Parathyroid adenoma (tissue), 2 donors: ENCODE results near the gene CYB5D1.
A peak's percentile ranks its signal among the peaks of the same experiment; 100 is the strongest.

Experiments used
- H2AFZ ChIP-seq: fragments of 300-600 bp; sonication (generic); one replicate; pipeline ENCODE4 v1.7.0; 2017; ENCODE audit warnings: antibody characterized with exemption, mild to moderate bottlenecking
- H3K27ac ChIP-seq: fragments of 300-600 bp; sonication (generic); one replicate; pipeline ENCODE4 v1.7.0; 2017
- H3K27me3 ChIP-seq: fragments of 300-600 bp; sonication (generic); one replicate; pipeline ENCODE4 v1.7.0; 2017; ENCODE audit warnings: low read length; ENCODE audit not compliant: control insufficient read depth, insufficient read depth
- H3K36me3 ChIP-seq: fragments of 300-600 bp; sonication (generic); one replicate; pipeline ENCODE4 v1.7.0; 2017; ENCODE audit warnings: low read length; ENCODE audit not compliant: control insufficient read depth, insufficient read depth
- H3K4me1 ChIP-seq: fragments of 300-600 bp; sonication (generic); one replicate; pipeline ENCODE4 v1.7.0; 2017; ENCODE audit warnings: control low read depth
- H3K4me2 ChIP-seq: fragments of 300-600 bp; sonication (generic); one replicate; pipeline ENCODE4 v1.7.0; 2017; ENCODE audit warnings: low read length
- H3K4me3 ChIP-seq: fragments of 300-600 bp; sonication (generic); one replicate; pipeline ENCODE4 v1.7.0; 2017; ENCODE audit warnings: low read depth, low read length
- H3K79me2 ChIP-seq: fragments of 300-600 bp; sonication (generic); one replicate; pipeline ENCODE4 v1.7.0; 2017; ENCODE audit warnings: control low read depth
- H3K9ac ChIP-seq: fragments of 300-600 bp; sonication (generic); one replicate; pipeline ENCODE4 v1.7.0; 2017; ENCODE audit warnings: mild to moderate bottlenecking
- H3K9me3 ChIP-seq: fragments of 300-600 bp; sonication (generic); one replicate; pipeline ENCODE4 v1.7.0; 2017; ENCODE audit warnings: low read length; ENCODE audit not compliant: control insufficient read depth
- TF ChIP-seq, protein P1 (sequence below): fragments of 300-600 bp; sonication (generic); IDR thresholded peaks from one replicate; pipeline ENCODE4 v1.7.0; 2017; ENCODE audit warnings: antibody characterized with exemption, mild to moderate bottlenecking
- donor health status: primary hyperparathyroidism.

CYB5D1 gene

DNA sequence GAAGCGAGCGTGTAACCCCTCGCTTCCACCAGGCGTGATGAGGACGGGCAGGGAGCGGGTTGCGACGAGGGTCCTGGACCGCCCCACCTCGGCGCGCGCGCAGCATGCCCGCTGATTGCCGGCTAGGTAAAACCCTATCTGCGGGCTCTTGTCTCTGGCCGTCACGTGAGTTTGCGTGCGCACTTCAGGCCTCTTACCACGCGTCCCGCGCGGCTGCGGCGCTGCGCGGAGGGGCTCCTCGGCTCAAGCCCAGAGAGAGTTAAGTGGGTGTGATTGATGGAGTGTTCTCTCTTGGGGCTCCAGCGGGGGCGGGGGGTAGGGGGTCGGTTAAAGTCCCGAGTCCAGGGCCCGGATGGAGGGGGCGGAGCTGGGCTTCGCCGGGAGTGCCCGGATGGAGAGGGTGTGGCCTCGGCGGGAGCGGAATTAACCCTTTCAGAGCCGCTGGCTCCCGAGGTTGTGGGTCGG lies 15.9 kb upstream of the CYB5D1 start:
- peak overlapping the region; percentile 93 for H3K9ac ChIP-seq
- TF ChIP-seq, protein P1, sequence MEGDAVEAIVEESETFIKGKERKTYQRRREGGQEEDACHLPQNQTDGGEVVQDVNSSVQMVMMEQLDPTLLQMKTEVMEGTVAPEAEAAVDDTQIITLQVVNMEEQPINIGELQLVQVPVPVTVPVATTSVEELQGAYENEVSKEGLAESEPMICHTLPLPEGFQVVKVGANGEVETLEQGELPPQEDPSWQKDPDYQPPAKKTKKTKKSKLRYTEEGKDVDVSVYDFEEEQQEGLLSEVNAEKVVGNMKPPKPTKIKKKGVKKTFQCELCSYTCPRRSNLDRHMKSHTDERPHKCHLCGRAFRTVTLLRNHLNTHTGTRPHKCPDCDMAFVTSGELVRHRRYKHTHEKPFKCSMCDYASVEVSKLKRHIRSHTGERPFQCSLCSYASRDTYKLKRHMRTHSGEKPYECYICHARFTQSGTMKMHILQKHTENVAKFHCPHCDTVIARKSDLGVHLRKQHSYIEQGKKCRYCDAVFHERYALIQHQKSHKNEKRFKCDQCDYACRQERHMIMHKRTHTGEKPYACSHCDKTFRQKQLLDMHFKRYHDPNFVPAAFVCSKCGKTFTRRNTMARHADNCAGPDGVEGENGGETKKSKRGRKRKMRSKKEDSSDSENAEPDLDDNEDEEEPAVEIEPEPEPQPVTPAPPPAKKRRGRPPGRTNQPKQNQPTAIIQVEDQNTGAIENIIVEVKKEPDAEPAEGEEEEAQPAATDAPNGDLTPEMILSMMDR, result no peak
- H3K4me1 ChIP-seq, result peaks cover 31% of the 10 kb centered on the region
- no peaks in the 10 kb centered on the region for H3K27me3 ChIP-seq
- peak overlapping the region; percentile 75 for H3K4me2 ChIP-seq
- no peaks in the 10 kb centered on the region for H3K9me3 ChIP-seq
- peaks cover 9% of the 10 kb centered on the region for H3K79me2 ChIP-seq
- H2AFZ ChIP-seq, result peak overlapping the region; percentile 93
- peak overlapping the region; percentile 98 for H3K27ac ChIP-seq
- no peaks in the 10 kb centered on the region for H3K36me3 ChIP-seq
- peak overlapping the region; percentile 88 for H3K4me3 ChIP-seq

DNA sequence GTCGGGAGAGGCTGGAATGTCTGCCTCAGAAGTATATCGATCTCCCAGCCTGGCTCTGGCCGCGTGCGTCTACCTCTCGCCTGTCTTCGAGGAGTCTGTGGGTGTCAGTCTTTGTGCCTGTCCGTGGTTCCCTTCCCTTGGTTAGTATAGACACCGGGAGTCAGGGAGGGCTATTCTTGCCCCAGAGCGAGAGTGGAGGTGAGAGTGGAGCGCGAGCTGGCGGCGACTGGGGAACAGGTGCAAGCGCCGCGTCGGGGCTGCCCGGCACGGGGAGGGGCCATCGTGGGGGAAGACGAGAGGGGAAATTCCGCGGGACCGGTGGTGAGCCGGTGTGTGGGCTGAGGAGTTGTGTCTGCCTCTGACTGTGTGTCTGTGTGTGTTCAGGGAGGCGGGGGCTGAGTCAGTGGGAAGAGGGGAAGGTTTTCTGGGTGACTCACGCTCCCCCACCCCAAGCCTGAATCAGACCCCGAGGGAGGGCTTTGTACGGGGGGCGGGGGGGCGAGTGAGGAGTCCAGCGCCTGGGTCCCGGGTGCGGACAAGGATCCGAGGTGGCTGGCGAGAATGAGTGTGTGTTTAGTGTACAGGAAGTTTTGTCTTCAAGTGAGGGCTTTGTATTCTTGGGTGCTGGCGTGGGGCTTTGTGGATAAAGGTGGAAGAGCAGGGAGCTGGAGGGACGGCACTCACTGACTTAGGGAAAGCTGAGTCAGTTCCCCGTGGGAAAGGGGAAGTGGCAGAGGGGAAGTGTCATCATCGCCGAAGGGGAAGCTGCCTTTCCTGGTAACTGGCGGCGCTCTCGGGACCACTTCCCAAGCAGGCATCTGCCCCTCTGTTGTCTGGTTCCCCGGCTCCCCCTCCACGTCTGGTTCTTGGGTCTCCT lies 15.2 kb upstream of the CYB5D1 start:
- H3K9ac ChIP-seq, result peak overlapping the region; percentile 93
- peaks cover 5% of the 10 kb centered on the region for H3K79me2 ChIP-seq
- H3K36me3 ChIP-seq, result no peaks in the 10 kb centered on the region
- no peaks in the 10 kb centered on the region for H3K27me3 ChIP-seq
- peak overlapping the region; percentile 88 for H3K4me3 ChIP-seq
- peak overlapping the region; percentile 75 for H3K4me2 ChIP-seq
- peak overlapping the region; percentile 93 for H2AFZ ChIP-seq
- peak overlapping the region; percentile 98 for H3K27ac ChIP-seq
- H3K4me1 ChIP-seq, result peaks cover 25% of the 10 kb centered on the region
- TF ChIP-seq, protein P1, result no peak
- H3K9me3 ChIP-seq, result no peaks in the 10 kb centered on the region

DNA sequence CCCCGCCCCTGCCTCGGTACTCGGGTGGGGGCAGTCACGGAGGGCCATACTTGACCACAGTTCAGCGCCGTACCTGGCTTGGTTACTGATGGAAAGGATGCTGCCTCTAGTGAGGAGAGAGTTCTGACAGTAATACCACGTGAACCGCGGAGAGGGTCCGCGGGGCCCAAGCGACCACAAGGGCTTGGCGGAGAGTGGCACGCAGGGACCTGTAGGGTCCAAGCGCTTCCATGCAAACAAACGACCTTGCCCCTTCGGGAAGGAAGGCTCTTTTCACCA lies 14.6 kb upstream of the CYB5D1 start:
- peak overlapping the region; percentile 98 for H3K27ac ChIP-seq
- TF ChIP-seq, protein P1, result no peak
- peaks cover 5% of the 10 kb centered on the region for H3K79me2 ChIP-seq
- no peaks in the 10 kb centered on the region for H3K9me3 ChIP-seq
- no peaks in the 10 kb centered on the region for H3K27me3 ChIP-seq
- no peaks in the 10 kb centered on the region for H3K36me3 ChIP-seq
- H3K4me1 ChIP-seq, result peaks cover 23% of the 10 kb centered on the region
- H3K9ac ChIP-seq, result peak overlapping the region; percentile 30
- H3K4me3 ChIP-seq, result peak overlapping the region; percentile 88
- peak overlapping the region; percentile 3 for H2AFZ ChIP-seq
- peak overlapping the region; percentile 75 for H3K4me2 ChIP-seq

DNA sequence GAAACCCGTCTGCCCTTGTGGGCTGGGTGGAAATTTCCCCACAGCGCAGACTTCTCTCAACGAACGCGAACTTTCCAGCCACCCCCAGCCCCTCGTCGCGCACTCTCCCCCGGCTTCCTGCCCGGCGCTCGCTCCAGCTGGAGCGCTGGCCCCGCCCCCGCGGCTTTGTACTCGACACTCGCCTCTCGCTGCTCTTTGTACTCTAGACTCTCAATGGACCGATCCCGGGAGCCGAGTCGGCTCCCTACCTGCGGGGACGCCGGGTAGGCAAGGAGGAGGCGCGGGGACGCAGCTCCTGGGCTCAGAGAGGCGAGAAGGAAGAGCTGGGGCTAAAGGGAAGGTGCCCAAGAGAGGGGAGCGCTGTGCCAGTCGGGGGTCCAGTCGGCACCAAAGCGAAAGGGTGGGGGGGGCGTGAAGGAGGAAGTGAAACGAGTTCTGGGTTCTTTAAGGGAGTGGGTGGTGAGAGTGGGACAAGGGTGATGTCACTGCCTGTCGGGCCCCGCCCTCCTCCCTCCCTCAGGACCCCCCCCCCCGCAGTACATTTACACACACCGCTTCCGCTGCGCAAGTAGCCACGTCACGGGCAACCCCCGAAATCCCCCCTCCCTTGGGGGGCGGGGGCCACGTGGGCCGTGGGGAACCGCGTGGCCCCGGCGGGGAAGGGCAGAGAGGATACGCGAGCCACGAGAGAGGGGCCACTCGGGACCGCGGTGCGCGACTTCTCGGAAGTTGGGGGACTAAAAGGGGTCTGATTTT lies 14.1 kb upstream of the CYB5D1 start:
- Histone ChIP-seq H3K36me3 (no peaks in the 10 kb centered on the region), H3K9me3 (no peaks in the 10 kb centered on the region), H3K27me3 (no peaks in the 10 kb centered on the region), H2AFZ (peak overlapping the region; percentile 81), H3K27ac (peak overlapping the region; percentile 98), H3K4me3 (peak overlapping the region; percentile 88), H3K4me1 (peaks cover 19% of the 10 kb centered on the region), H3K79me2 (peaks cover 5% of the 10 kb centered on the region), H3K4me2 (peak overlapping the region; percentile 75), H3K9ac (peak overlapping the region; percentile 1)
- TF ChIP-seq, protein P1, result no peak
